Vagina (tissue), 2 donors: ENCODE results near the gene GALM. TPM values are rescaled to one million over a fixed set of nuclear protein-coding genes. Genes with fewer than 3 reads are reported as not detected.
"Not testable (repeated sequence)": the region's sequence is repeated elsewhere in the genome, so short reads cannot be mapped to it uniquely, and the experiment has no call there.

ENCODE experiments used
- DNase-seq, 2 donors: peaks; one replicate each; pipeline ENCODE4 v3.0.0-alpha.2; 2017; ENCODE audit errors: extremely low spot score in 2 of 2
- H3K27ac ChIP-seq: fragments of 200-600 bp; sonication (generic); one replicate; pipeline ENCODE4 v1.5.1; 2019
- H3K27me3 ChIP-seq: fragments of 200-600 bp; sonication (generic); one replicate; pipeline ENCODE4 v1.5.1; 2019
- H3K36me3 ChIP-seq, 2 donors: fragments of 200-600 bp; sonication (generic); one replicate each; pipeline ENCODE4 v1.5.1; 2017 to 2019
- H3K4me1 ChIP-seq: fragments of 200-600 bp; sonication (generic); one replicate; pipeline ENCODE4 v1.5.1; 2019
- H3K4me3 ChIP-seq, 2 donors: fragments of 200-600 bp; sonication (generic); 1 replicate in 1 of 2; 2 replicates in 1 of 2; pipeline ENCODE4 v1.5.1; 2016 to 2019
- H3K9me3 ChIP-seq: fragments of 200-600 bp; sonication (generic); one replicate; pipeline ENCODE4 v1.5.1; 2019
- POLR2A ChIP-seq, 2 donors: fragments of 450-650 bp; IDR thresholded peaks; one replicate each; pipeline ENCODE4 v1.6.1; 2017; ENCODE audit warnings: antibody characterized with exemption in 2 of 2, mild to moderate bottlenecking in 2 of 2, moderate library complexity in 2 of 2
- POLR2AphosphoS5 ChIP-seq, 2 donors: sonication (generic); formaldehyde crosslinking; IDR thresholded peaks; one replicate each; pipeline ENCODE4 v1.9.0; 2017; ENCODE audit warnings: antibody characterized with exemption in 2 of 2, mild to moderate bottlenecking in 2 of 2, low read depth in 1 of 2; ENCODE audit not compliant: insufficient read depth in 1 of 2
- intact Hi-C: fragments of 100-400 bp; cut with DNase I; formaldehyde crosslinking; loops from one replicate; pipeline ENCODE4 v1.15.1; 2023
- total RNA-seq: library from RNA; depleted of rRNA; stranded (reverse); fragments of >200 nt; gene quantifications from one replicate; pipeline ENCODE4 v1.2.3, GENCODE V29; 2016
- TF ChIP-seq, protein P1 (sequence below), 3 experiments: fragments of 450-650 bp in 2 of 3; fragments of 200-600 bp in 1 of 3; sonication (generic) in 1 of 3; IDR thresholded peaks; one replicate each; pipeline ENCODE4 v1.5.1; 2017 to 2019; ENCODE audit warnings: antibody characterized with exemption in 3 of 3, mild to moderate bottlenecking in 2 of 3, moderate library complexity in 2 of 3

GALM gene
- total RNA-seq, 1 donor from 2014 or later: 16.9 TPM

DNA sequence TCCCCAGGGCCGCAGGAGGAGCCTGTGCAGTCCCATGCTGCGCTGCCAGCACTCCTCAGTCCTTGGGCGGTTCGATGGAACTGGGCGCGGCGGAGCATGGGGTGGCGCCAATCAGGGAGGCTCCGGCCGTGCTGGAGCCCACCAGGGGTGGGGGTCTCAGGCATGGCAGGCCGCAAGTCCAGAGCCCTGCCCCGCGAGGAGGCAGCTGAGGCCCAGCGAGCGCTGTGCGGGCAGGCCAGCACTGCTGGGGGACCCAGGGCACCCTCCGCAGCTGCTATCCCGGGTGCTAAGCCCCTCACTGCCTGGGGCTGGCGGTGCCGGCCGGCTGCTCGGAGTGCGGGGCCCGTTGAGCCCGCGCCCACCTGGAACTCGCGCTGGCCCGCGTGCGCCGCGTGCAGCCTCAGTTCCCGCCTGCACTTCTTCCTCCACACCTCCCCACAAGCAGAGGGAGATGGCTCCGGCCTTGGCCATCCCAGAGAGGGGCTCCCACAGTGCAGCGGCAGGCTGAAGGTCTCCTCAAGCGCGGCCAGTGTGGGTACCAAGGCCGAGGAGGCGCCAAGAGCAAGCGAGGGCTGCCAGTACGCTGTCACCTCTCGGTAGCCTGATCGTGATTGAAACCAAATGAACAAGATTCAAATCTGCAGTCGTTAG lies 22.8 kb upstream of the GALM start:
- DNase-seq: no peak
- intact Hi-C loops: no loop called here
- Histone ChIP-seq H3K36me3 (no peaks in the 10 kb centered on the region), H3K9me3 (no peaks in the 10 kb centered on the region), H3K4me3 (no peak overlapping the region), H3K27ac (no peak overlapping the region), H3K4me1 (no peaks in the 10 kb centered on the region), H3K27me3 (no peaks in the 10 kb centered on the region)
- TF ChIP-seq, protein P1, sequence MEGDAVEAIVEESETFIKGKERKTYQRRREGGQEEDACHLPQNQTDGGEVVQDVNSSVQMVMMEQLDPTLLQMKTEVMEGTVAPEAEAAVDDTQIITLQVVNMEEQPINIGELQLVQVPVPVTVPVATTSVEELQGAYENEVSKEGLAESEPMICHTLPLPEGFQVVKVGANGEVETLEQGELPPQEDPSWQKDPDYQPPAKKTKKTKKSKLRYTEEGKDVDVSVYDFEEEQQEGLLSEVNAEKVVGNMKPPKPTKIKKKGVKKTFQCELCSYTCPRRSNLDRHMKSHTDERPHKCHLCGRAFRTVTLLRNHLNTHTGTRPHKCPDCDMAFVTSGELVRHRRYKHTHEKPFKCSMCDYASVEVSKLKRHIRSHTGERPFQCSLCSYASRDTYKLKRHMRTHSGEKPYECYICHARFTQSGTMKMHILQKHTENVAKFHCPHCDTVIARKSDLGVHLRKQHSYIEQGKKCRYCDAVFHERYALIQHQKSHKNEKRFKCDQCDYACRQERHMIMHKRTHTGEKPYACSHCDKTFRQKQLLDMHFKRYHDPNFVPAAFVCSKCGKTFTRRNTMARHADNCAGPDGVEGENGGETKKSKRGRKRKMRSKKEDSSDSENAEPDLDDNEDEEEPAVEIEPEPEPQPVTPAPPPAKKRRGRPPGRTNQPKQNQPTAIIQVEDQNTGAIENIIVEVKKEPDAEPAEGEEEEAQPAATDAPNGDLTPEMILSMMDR (IDR thresholded peaks at IDR 0.05): no peak
- TF ChIP-seq POLR2AphosphoS5 (IDR thresholded peaks at IDR 0.05; ENCODE audit: insufficient read depth in 1 of 2, low read depth in 1 of 2) (no peak), POLR2A (IDR thresholded peaks at IDR 0.05) (no peak)

DNA sequence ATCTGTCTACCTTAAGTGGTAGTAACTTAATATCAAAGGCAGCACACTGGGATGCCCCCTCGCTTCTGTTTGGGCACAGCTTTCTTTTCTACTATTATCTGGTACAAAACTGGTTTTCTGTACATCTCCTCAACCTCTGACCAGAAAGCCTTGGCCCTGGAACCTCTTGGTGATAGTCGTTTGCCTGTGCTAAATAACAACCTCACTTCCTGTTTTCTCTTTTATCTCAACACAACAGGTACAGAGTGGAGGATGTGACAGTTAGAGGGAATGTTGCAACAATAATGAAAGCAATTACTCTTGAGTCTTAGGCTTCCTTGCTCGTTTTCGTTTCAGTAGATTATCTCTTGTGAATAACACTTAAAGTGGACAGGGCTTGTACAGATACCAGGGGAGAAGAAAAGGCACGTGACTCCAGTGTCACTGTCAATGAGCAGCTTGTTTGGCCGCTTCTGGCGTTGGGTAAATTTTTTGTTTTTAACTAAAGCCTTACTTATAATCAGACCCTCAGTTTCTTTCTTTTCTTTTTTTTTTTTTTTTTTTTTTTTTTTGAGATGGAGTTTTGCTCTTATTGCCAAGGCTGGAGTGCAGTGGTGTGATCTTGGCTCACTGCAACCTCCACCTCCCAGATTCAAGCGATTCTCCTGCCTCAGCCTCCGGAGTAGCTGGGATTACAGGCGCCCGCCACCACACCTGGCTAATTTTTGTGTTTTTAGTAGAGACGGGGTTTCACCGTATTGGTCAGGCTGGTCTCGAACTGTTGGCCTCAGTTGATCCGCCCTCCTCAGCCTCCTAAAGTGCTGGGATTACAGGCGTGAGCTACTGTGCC lies 22.0 kb upstream of the GALM start:
- H3K27ac ChIP-seq, DNase-seq, H3K4me1 ChIP-seq, H3K4me3 ChIP-seq, H3K27me3 ChIP-seq, intact Hi-C loops, H3K36me3 ChIP-seq, H3K9me3 ChIP-seq: not testable (repeated sequence)

DNA sequence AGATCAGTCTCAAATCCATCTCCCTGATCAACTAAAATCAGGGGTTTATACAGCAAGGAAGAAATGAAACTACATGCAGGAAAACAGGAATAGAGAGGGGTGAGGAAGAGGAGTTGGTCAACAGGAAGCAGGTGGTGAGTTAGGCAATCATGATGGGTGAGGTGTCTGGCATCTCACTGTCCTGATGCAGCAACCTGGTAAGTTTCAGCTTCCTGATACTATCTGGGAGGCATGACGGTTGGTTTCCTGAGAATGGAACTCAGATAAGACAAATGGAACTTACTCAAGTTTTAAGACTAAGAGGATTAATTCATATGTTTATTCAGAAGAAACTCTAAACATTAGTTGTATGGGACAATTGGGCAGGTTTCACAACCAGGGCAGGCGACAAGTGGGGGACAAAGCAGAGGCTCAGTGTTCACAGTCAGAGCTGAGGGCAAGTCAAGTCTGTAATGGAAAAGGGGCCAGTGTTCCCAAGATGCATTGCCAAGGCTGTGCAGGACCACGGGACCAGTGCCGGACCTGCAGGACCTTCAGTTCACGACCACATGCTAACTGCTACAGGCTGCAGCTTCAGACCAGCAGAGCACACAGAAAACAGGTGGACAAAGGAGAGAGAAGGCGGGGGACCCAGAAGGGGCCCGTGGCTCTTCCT lies 17.7 kb upstream of the GALM start:
- no peaks in the 10 kb centered on the region for H3K27me3 ChIP-seq
- H3K9me3 ChIP-seq: no peaks in the 10 kb centered on the region
- no peaks in the 10 kb centered on the region for H3K36me3 ChIP-seq
- H3K4me1 ChIP-seq: no peaks in the 10 kb centered on the region
- intact Hi-C loops: no loop called here
- DNase-seq: no peak
- H3K4me3 ChIP-seq: no peak overlapping the region
- TF ChIP-seq POLR2AphosphoS5 (IDR thresholded peaks at IDR 0.05; ENCODE audit: insufficient read depth in 1 of 2, low read depth in 1 of 2) (no peak), POLR2A (IDR thresholded peaks at IDR 0.05) (no peak)
- TF ChIP-seq, protein P1 (IDR thresholded peaks at IDR 0.05): no peak
- H3K27ac ChIP-seq: no peak overlapping the region

DNA sequence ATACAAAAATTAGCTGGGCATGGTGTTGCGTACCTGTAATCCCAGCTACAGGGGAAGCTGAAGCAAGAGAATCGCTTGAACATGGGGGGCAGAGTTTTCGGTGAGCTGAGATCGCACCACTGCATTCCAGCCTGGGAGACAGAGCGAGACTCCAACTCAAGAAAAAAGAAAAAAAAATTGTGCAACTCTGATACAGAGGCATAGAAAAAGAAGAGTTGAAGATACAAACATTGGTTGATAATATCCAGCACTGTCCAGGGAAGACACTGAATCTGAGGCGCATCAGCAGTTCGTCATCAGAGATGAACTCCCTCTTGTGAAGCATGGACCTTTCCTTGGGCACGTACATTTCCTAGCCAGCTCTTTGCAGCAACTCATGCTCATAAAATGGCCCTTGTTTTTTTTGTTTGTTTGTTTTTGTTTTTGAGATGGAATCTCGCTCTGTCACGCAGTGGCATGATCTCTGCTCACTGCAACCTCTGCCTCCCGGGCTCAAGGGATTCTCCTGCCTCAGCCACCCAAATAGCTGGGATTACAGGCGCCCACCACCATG lies 16.7 kb upstream of the GALM start:
- intact Hi-C loops: no loop called here
- H3K9me3 ChIP-seq: no peaks in the 10 kb centered on the region
- H3K4me3 ChIP-seq: no peak overlapping the region
- no peaks in the 10 kb centered on the region for H3K36me3 ChIP-seq
- H3K27me3 ChIP-seq: no peaks in the 10 kb centered on the region
- no peak for DNase-seq
- no peak overlapping the region for H3K27ac ChIP-seq
- H3K4me1 ChIP-seq: no peaks in the 10 kb centered on the region
- TF ChIP-seq, protein P1 (IDR thresholded peaks at IDR 0.05): no peak
- TF ChIP-seq POLR2A (IDR thresholded peaks at IDR 0.05) (no peak), POLR2AphosphoS5 (IDR thresholded peaks at IDR 0.05; ENCODE audit: insufficient read depth in 1 of 2, low read depth in 1 of 2) (no peak)

DNA sequence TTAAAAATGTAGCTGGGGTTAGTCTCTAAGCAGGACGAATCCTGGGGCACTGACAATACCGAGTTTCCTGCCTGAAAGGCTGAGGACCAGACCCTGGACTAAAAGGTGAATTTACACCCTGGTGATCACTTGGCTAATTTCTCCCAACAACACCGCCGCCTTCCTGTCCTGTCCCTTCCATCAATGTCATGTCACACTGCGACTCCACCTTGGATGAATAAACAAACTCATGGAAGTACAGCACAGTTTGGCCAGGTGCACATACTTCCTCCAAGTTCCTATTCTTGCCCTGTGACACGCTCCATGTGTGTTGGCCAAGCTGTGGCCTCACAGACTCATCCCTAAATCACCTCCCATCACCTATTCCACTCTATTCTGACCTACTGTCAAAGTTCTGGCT lies 15.9 kb upstream of the GALM start:
- no peak overlapping the region for H3K4me3 ChIP-seq
- H3K9me3 ChIP-seq: no peaks in the 10 kb centered on the region
- no peaks in the 10 kb centered on the region for H3K4me1 ChIP-seq
- intact Hi-C loops: no loop called here
- H3K36me3 ChIP-seq: no peaks in the 10 kb centered on the region
- TF ChIP-seq POLR2AphosphoS5 (IDR thresholded peaks at IDR 0.05; ENCODE audit: insufficient read depth in 1 of 2, low read depth in 1 of 2): no peak
- no peak for TF ChIP-seq POLR2A (IDR thresholded peaks at IDR 0.05)
- TF ChIP-seq, protein P1 (IDR thresholded peaks at IDR 0.05): no peak
- H3K27ac ChIP-seq: no peak overlapping the region
- DNase-seq: no peak
- no peaks in the 10 kb centered on the region for H3K27me3 ChIP-seq
